A673 (cell line): ENCODE measurements around the gene GRIK5. TPM values are rescaled to one million over a fixed set of nuclear protein-coding genes. Genes with fewer than 3 reads are reported as not detected.

Experiments used
- BruUV-seq: library from RNA; stranded (reverse); fragments of 400-500 nt; replicated peaks from 2 replicates; lab custom pipeline; 2021; lab: Mats Ljungman, UMichigan
- CTCF ChIA-PET: fragments of 300-600 bp; sonication (Branson Sonifier 250); formaldehyde crosslinking; loops from one replicate; lab custom pipeline; 2022; ENCODE audit warnings: antibody characterized with exemption; lab: Charles Lee
- POLR2A ChIA-PET: fragments of 300-600 bp; sonication (Branson Sonifier 250); formaldehyde crosslinking; loops from one replicate; lab custom pipeline; 2022; ENCODE audit warnings: antibody characterized with exemption; ENCODE audit not compliant: low non-redundant PET; lab: Charles Lee
- DNase-seq: peaks from one replicate; pipeline ENCODE4 v3.0.0-alpha.2; 2015; ENCODE audit warnings: low spot score
- H3K27ac ChIP-seq: fragments of 200-600 bp; sonication (generic); 2 replicates; pipeline ENCODE4 v1.5.1; 2016; ENCODE audit warnings: mixed run types, low read depth, mild to moderate bottlenecking, mixed read lengths, antibody characterized with exemption, low read length; ENCODE audit not compliant: poor library complexity, severe bottlenecking
- H3K27me3 ChIP-seq: fragments of 200-600 bp; sonication (generic); replicated peaks from 2 replicates; pipeline ENCODE4 v1.6.1; 2017; ENCODE audit warnings: mixed run types, low read depth, mild to moderate bottlenecking, mixed read lengths, antibody characterized with exemption, low read length; ENCODE audit not compliant: insufficient read depth, poor library complexity
- H3K36me3 ChIP-seq: fragments of 200-600 bp; sonication (generic); 2 replicates; pipeline ENCODE4 v1.6.1; 2016; ENCODE audit warnings: mixed run types, mild to moderate bottlenecking, mixed read lengths, antibody characterized with exemption, low read length; ENCODE audit not compliant: insufficient read depth, poor library complexity, severe bottlenecking
- H3K4me1 ChIP-seq: fragments of 200-600 bp; sonication (generic); 2 replicates; pipeline ENCODE4 v1.6.1; 2017; ENCODE audit warnings: mixed run types, mild to moderate bottlenecking, mixed read lengths, antibody characterized with exemption, low read length; ENCODE audit not compliant: insufficient read depth, poor library complexity, severe bottlenecking
- H3K4me3 ChIP-seq: fragments of 200-600 bp; sonication (generic); 2 replicates; pipeline ENCODE4 v1.5.1; 2016; ENCODE audit warnings: low read depth, mixed run types, mild to moderate bottlenecking, mixed read lengths, low read length; ENCODE audit not compliant: poor library complexity, severe bottlenecking
- H3K9me3 ChIP-seq: fragments of 200-600 bp; sonication (generic); 2 replicates; pipeline ENCODE4 v1.6.1; 2016; ENCODE audit warnings: mixed run types, low read depth, mild to moderate bottlenecking, mixed read lengths, antibody characterized with exemption, low read length; ENCODE audit not compliant: poor library complexity, severe bottlenecking
- CTCF ChIP-seq: fragments of 300-800, 200-600 bp; sonication (generic); conservative IDR thresholded peaks from 2 replicates; pipeline ENCODE4 v1.5.1; 2017; ENCODE audit warnings: low read depth, mild to moderate bottlenecking, antibody characterized with exemption, low read length, moderate library complexity, mixed read lengths
- EZH2 ChIP-seq: fragments of 200-600 bp; sonication (generic); IDR thresholded peaks from 2 replicates; pipeline ENCODE4 v1.6.1; 2017; ENCODE audit warnings: borderline replicate concordance, low read depth, mild to moderate bottlenecking, mixed read lengths, antibody characterized with exemption, low read length; ENCODE audit not compliant: poor library complexity, severe bottlenecking
- intact Hi-C: fragments of 100-400 bp; cut with micrococcal nuclease; formaldehyde crosslinking; loops from one replicate; pipeline ENCODE4 v1.10.0; 2022; ENCODE audit not compliant: unreplicated experiment
- total RNA-seq: library from RNA; stranded (reverse); gene quantifications from 2 replicates; pipeline ENCODE4 v1.2.3, GENCODE V29; 2021

The GRIK5 gene
- total RNA-seq, 1 experiment from 2014 or later: 24.0 TPM

GRCh38 chr19:41957838-41958366, 112.1 kb downstream of the GRIK5 start:
- Histone ChIP-seq H3K4me3 (peak overlapping the region; percentile 84), H3K4me1 (peaks cover 7% of the 10 kb centered on the region), H3K27ac (peak overlapping the region; percentile 41), H3K9me3 (no peaks in the 10 kb centered on the region), H3K36me3 (peaks cover 3% of the 10 kb centered on the region), H3K27me3 (no peaks in the 10 kb centered on the region)
- ChIA-PET CTCF (interaction anchor here (0.6 to 3.0 kb wide), 2 partner anchors 154 to 165 kb away, joined by 5 to 11 read pairs; no protein-coding TSS in a partner anchor), POLR2A (interaction anchor here (0.9 kb wide), 1 partner anchor 110 kb away, joined by 3 read pairs; no protein-coding TSS in a partner anchor)
- intact Hi-C loops: loop anchor here (2.0 to 10.0 kb wide), 2 partner anchors 75 to 163 kb away; partner anchors contain the start of gene CEACAM3
- BruUV-seq: TSS peak; percentile 53
- DNase-seq: peak; percentile 86
- TF ChIP-seq EZH2 (no peak), CTCF (peak; percentile 74)

GRCh38 chr19:41957161-41957837, 112.7 kb downstream of the GRIK5 start:
- BruUV-seq: no TSS peak
- Histone ChIP-seq H3K36me3 (peaks cover 3% of the 10 kb centered on the region), H3K27me3 (no peaks in the 10 kb centered on the region), H3K4me1 (peaks cover 7% of the 10 kb centered on the region), H3K4me3 (no peak overlapping the region), H3K27ac (no peak overlapping the region), H3K9me3 (no peaks in the 10 kb centered on the region)
- POLR2A ChIA-PET: interaction anchor here (0.9 kb wide), 1 partner anchor 111 kb away, joined by 3 read pairs; no protein-coding TSS in a partner anchor
- intact Hi-C loops: loop anchor here (10.0 kb wide), 1 partner anchor 162 kb away; the partner anchor contains the start of gene CEACAM3
- CTCF ChIA-PET: interaction anchor here (0.8 to 3.0 kb wide), 2 partner anchors 113 to 164 kb away, joined by 3 to 11 read pairs; partner anchors contain the start of genes DMRTC2 and LYPD4
- no peak for TF ChIP-seq CTCF
- TF ChIP-seq EZH2: no peak
- no peak for DNase-seq

DNA sequence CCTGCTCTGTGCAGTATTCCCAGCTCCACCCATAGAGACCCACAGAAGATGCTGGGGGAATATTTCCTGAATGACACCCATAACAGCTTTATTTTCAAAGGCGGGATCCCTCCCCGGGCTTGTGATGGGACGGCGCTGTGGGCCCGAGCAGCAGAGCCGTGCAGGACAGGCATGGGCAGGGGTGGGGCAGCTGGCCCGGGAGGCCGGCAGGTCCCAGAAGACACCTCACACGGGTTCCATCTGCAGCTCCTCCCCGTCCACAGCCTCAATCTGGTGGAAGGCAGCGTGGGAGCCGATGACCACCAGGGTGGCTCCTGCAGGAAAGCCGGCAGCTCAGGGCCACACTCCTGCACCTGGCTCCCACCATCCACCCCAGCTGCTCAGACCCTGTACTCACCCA, 113.4 kb downstream of the GRIK5 start:
- ChIA-PET CTCF (interaction anchor here (0.8 to 3.0 kb wide), 2 partner anchors 112 to 163 kb away, joined by 3 to 11 read pairs; partner anchors contain the start of genes DMRTC2 and LYPD4), POLR2A (no interaction called here)
- H3K27me3 ChIP-seq: no peaks in the 10 kb centered on the region
- intact Hi-C loops: loop anchor here (10.0 kb wide), 1 partner anchor 162 kb away; the partner anchor contains the start of gene CEACAM3
- DNase-seq: no peak
- TF ChIP-seq CTCF: no peak
- TF ChIP-seq EZH2: no peak
- H3K36me3 ChIP-seq: peaks cover 3% of the 10 kb centered on the region
- H3K27ac ChIP-seq: no peak overlapping the region
- BruUV-seq: no TSS peak
- no peak overlapping the region for H3K4me3 ChIP-seq
- H3K9me3 ChIP-seq: no peaks in the 10 kb centered on the region
- peaks cover 7% of the 10 kb centered on the region for H3K4me1 ChIP-seq
